SK-N-MC (cell line): ENCODE data around the gene PTPRB.

ENCODE experiments used
- EZH2 ChIP-seq: fragments of 200-600 bp; sonication (generic); IDR thresholded peaks from one replicate; pipeline ENCODE4 v1.6.1; 2017; ENCODE audit warnings: antibody characterized with exemption
- POLR2AphosphoS5 ChIP-seq: IDR thresholded peaks from 2 replicates; pipeline ENCODE4 v1.6.1; 2012; ENCODE audit warnings: mild to moderate bottlenecking, low read depth, low read length, borderline replicate concordance

GRCh38 chr12:70645494-70646317 is 8.5 kb upstream of the PTPRB start:
- TF ChIP-seq POLR2AphosphoS5 = no peak
- TF ChIP-seq EZH2 = no peak
